Activated T-helper 1 cell treated with Interleukin-2 at 50 U/mL for 16 hours (primary cell): ENCODE data around the gene UBXN11.
"Not testable (repeated sequence)": the region's sequence is repeated elsewhere in the genome, so short reads cannot be mapped to it uniquely, and the experiment has no call there.

Experiments
- DNase-seq: peaks from one replicate; pipeline ENCODE4 v3.0.0-alpha.2; 2020; ENCODE audit warnings: low read depth

Gene UBXN11

DNA sequence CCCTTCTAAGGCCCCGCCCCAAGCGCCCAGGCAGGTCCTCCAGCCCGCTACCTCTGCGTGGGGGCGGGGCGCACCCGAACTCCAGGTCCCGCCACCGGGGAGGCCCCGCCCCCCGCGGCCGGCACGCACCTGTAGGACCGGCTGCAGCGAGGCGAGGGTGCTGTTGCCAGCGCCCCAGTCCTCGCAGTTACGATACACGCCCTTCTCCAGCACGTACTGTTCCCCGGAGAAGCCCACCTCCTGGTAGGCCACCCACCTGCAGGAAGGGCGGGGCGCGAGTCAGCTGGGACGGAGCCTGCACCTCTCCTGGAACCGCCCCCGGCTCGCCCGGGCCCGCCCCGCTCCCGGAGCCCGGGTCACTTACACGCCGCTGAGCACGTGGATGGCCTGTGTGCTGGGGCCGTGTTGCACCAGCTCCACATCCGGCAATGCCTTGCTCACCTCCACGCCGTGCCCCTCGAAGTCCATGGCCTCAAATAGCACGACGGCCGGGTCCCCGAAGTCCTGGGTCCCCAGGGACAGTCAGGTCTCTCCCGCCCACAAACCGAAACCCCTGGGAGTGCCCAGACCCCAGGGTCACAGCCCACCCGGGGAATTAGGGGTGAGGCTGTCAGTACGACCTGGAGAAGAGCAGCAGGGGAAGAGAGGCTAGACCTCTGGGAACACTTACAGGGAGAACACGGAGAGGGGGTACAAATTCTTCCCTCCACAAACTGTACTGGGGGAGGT, 30.2 kb upstream of the UBXN11 start:
- peak; percentile 82 for DNase-seq

DNA sequence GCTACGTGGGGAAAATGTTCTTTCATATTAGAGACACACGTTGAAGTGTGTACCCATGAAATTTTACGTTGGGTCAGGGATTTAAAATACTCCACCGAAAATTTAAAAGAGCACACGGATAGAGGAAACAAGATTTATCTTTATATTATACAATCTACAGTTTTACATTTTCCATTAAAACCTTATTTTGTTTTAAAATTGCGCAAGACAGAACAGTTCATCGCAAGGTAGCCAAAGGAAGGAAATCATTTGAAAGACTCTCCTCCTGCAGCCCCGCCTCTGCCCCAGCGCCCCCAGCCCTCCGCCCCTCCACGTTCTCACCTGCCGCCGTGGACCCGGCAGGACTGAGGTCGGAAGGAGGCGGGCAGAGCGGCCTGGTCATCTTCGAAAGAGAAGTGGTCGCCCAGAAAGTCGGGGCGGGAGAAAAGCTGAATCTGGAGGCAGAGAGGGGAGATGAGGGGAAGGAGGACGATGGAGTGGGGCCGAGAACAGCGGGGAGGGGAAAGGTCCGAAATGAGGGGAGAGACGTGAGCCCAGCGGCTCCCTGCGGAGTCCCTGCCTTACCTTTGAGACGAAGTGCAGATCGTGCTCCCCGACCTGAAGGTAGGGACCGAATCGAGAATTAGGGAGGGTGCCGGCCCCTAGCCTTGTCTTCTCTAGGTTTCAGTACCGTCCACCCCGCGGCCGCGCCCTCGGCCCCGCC, 29.5 kb upstream of the UBXN11 start:
- DNase-seq: no peak

DNA sequence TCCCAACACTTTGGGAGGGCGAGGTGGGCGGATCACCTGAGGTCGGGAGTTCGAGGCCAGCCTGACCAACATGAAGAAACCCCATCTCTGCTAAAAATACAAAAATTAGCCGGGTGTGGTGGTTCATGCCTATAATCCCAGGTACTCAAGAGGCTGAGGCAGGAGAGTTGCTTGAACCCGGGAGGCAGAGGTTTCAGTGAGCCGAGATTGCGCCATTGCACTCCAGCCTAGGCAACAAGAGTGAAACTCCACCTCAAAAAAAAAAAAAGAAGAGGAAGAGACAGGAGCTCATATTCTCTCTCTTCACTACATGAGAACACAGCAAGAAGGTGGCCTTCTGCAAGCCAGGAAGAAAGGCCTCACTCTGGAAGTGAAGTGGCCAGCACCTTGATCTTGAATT, 26.9 kb upstream of the UBXN11 start:
- not testable (repeated sequence) for DNase-seq

DNA sequence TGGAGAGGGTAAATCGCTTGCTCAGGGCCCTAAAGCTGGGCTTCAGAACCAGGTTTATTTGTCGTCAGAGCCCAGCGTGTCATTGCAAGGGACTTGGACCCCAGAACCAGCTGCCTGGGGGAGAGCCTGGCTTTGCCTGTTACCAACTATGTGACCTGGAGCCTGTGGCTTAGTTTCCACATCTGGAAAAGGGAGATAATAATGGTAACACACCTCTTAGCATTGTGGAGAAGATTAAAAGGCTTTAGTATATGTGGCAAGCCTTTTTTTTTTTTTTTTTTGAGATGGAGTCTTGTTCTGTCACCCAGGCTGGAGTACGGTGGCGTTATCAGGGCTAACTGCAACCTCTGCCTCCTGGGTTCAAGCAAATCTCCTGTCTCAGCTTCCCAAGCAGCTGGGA, 23.8 kb upstream of the UBXN11 start:
- DNase-seq: no peak

DNA sequence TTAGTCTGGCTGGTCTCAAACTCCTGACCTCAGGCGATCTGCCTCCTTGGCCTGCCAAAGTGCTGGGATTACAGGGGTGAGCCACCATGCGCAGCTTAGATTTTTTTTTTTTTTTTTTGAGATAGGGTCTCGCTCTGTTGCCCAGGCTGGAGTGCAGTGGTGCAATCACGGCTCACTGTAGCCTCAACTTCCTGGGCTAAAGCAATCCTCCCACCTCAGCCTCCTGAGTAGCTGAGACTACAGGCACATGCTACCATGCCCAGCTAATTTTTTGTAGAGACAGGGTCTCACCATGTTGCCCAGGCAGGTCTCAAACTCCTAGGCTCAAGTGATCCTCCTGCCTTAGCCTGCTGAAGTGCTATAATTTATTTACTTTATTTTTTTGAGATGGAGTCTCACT, 22.9 kb upstream of the UBXN11 start:
- not testable (repeated sequence) for DNase-seq

DNA sequence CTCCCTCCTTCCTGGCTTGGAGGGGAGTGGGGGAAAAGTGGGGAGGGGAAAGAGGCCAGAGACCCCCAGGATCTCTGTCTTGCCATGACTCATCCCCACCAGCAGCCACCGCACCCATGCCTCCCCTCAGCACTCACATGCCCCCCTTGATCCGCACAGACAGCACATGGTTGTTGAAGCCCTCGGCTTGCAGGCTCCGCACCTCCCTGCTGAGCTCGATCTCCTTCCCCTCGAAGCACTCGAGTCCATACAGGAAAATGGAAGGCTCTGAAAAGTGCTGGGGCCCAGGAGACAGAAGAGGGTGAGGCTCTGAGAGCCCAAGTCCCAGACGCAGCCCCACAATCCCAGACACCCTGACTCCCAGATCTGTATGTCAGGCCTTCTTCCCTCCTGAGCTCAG, 22.2 kb upstream of the UBXN11 start:
- no peak for DNase-seq

DNA sequence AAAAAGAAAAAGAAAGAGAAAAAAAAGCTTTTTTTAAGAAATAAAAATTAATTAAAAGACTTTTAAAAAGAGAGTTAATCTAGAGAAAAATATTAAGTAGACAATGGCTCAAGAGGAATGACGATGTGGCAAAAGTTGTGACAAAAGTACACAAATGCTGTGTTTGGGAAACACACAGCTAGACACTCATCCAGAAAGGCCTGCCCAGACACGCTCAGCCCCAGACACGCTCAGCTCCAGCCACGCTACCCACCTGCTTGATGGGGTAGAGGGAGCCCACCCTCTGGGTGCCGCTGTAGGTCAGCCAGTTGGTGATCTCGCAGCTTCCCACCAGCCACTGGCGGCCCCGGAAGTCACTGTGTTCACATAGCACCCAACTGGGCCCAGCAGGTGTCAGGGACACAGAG, 21.5 kb upstream of the UBXN11 start:
- no peak for DNase-seq

DNA sequence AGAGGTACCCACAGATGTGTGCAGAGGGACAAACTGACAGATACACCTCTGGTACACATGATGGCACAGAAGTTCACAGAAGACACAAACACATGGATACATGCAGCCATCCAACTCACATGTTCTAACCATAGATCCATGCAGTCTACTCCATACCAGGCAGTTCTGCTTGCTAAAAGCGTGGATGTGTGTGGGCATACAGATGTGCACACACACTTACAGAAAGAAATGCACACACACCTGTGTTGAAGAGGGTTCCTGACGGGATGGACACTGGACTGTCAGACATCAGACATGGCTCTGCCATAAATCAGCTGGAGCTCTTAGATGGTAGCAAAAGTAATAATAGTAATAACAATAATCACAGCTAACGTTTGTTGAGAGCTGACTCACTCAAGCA, 18.1 kb upstream of the UBXN11 start:
- no peak for DNase-seq

DNA sequence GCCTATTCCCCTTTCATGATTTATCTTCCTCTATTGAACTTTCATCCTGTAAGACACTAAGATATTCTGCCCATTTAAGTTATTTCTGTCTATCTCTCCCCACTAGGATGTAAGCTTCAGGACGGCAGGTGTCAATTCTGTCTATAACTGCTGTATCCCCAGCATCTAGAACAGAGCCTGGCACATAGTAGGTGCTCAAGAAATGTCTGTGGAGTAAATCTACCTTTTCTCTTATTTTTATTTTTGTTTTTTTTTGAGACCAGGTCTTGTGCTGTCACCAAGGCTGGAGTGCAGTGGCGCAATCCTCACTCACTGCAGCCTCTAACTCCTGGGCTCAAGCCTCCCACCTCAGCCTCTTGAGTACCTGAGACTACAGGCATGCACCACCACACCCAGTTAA, 16.9 kb upstream of the UBXN11 start:
- no peak for DNase-seq

DNA sequence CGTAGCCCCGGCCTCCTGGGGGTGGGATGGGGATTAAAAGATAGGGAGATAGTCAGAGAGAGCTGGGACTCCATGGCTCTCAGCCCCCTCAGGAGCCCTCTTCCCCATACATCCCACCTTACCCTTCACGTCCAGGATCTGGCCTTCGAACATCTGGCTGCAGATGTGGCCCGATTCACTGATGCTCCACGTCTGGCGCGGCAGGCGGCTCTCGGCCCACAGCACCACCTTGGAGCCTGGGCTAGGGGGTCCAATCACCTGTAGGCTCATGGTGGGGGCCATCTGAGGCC, 15.6 kb upstream of the UBXN11 start:
- DNase-seq: no peak

DNA sequence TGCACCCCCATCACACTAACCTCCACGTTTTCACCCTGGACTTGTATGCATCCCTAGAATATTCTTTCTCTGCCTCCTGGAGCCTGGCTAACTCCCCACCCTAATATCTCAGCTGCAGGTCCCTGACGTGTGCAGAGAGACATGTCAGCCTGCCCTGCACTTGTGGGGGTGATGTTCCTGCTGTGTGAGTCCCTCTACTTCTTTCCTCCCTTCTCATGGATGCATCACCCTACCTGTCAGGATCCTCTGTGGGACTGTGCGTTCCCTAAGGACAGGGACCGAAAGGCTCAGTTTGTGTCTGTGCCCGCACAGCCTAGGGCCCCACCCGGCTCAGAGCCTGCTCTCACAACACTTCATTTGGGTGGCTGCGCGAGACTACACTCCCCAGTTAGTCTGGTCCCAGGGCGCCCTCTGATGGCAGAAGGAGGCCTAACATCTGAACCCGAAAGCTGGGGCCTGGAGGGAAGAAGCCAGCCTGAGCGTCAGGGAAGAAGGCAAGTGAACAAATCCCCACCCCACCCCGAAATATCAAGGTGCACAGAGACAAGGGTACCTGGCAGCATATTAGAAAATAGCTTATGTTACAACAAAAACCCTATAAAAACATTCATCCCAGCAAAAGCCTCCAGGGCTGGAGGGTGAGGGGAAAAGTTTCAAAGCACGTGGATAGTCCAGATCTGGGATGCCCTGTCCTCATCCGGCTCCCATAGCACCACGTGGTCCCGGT, 15.0 kb upstream of the UBXN11 start:
- peak; percentile 87 for DNase-seq

DNA sequence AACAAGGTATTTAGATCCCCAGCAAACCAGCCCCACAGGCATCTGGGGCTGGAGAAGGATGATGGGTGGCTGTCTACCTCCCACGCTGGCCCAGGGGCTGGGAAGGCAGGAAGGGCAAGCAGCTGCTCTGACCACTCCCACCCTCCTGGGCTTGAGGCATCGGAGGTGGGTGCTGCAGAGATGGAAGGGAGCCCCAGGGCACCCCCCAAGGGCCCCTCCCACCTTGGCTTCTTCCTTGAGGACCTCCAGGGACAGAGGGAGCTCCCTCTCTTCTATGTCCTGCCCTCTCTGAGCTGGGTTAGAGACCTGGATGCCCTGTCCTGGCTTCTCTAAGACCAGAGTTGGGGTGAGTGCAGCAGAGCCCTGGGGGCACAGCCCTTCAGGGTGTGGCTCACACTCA, 14.5 kb upstream of the UBXN11 start:
- DNase-seq: no peak

DNA sequence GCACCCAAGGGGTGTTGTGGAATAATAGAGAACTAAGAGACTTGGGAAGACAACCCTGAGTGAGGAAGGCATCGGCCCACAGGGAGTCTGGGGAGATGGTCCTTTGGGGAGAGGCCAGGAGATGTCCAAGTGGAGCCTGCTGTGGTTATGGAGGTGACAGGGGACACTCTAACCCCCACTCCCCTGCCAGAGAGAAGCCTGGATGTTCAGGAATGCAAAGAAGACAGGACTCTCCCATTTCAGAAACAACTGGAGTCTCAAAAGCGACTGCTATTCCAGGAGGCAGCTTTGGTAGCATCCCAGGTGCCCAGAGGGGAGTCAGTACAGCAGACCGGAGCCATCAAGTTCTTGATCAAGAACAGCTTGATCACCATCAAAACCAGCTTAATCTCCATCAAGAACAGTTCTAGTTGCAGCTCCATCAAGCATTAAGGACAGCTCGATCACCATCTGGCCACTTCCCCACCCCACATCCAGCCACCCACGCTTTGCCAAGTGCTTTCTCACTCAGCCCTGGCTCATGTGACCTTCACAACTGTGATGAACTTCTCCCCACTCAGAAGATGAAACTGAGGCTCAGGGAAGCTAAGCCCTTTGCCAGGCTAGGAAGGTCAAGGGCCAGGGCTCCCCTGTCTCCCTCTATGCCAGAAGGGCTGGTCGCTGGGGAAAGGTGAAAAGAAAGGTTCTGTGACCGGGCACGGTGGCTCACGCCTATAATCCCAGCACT, 12.1 kb upstream of the UBXN11 start:
- no peak for DNase-seq

DNA sequence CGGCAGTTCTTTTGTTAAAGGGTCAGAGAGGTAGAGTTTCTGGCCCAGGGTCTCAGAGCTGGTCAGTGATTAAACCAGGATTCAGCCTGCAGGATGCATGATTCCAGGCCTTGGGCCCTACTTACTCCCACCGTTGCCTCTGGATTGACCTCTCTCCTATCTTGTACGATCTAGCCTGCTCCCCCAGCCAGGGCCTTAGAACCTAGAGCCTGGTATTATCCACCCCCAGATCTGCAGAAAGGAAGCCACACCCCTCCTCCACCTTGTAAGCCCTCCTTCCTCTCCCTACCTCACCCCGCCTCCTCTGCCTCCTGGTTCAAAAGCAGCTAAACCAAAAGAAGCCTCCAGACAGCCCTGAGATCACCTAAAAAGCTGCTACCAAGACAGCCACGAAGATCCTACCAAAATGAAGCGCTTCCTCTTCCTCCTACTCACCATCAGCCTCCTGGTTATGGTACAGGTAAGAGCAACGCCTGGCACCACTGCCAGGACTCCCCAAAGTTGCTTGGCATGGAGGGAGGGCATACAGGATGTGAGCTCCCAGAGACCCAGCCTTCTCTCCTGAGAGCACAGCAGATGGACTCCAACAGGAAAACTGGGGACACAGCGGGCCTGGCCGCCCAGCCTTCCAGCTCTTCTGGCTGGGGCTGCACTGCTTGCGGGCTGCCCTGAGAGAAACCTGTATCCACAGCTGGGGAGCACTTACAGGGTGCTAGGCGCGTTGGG, 11.3 kb upstream of the UBXN11 start, which contains the start of gene CD52:
Gene CD52 (plus strand): TSS at position 347 of the 726 bp plus-strand sequence. CDS start 60 bp downstream, at position 407.
- DNase-seq: peak; percentile 65

DNA sequence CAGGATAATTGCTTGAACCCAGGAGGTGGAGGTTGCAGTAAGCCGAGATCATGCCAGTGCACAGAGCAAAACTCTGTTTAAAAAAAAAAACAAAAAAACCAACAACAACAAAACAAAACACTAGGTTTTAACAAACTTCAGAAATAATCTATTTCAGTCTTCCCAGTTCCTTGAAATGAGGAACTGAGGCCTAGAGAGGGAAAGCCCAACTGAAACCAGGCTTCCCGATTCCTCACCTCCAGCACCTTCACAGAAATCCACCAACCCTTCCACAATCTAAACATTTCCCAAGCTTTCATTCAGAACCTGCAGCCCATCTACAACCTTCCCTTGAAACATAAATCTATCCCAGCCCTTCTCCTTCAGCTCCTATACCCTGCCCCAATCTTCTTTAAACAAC, 10.7 kb upstream of the UBXN11 start:
- DNase-seq: no peak

DNA sequence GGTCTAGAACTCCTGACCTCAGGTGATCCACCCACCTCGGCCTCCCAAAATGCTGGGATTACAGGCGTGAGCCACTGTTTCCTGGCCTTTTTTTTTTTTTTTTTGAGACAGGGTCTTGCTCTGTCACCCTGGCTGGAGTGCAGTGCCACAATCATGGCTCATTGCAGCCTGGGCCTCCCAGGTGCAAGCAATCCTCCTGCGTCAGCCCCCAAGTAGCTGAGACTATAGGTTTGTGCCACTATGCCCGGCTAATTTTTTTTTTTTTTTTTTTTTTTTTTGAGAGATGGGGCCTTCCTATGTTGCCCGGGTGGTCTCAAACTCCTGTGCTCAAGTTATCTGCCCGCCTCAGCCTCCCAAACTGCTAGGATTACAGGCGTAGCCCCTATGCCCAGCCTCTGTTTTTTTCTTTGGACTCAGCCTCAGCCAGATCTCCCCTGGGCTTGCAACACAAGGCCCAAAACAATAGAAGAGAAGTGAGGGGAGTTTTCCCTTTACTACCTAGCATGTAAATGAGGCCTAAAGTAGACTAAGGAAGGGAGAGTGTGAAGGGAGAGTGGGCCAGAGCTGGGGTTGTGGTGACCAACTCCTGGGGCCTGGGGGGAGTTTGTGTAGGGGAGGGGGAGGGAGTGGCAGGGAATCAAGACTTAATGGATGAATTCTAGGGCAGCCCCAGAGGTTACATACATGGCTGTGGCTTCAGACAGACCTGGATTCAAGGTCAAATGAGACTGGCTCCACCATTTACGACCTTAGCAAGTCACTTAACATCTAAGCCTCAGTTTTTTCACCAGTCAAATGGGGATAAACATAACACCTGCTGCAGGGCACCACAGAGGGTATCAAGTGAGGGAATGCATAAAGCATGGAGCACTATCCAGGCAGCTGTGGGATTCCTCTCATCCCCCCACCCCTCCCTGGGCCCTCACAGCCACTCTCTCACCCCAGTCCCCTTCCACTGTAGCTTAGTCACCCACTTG, 9.7 kb upstream of the UBXN11 start:
- DNase-seq: no peak

DNA sequence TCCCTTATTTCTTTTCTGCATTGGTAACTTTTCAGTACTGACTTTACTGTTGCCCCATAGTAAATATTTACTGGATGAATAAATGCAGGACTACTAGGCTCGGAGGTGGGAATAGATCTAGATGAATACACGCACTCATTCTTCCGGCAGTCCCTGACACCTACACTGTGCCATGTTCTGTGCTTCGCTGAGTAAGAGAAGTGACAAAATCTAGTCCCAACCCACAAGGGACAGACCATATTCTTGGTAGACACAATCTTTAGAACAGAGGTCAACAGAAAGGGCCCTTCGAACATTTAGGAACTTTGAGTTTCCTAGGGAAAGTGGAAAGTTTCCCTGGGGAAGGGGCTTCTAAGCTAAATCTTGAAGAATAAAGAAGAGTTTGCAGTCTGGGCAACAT, 8.1 kb upstream of the UBXN11 start:
- DNase-seq: no peak

DNA sequence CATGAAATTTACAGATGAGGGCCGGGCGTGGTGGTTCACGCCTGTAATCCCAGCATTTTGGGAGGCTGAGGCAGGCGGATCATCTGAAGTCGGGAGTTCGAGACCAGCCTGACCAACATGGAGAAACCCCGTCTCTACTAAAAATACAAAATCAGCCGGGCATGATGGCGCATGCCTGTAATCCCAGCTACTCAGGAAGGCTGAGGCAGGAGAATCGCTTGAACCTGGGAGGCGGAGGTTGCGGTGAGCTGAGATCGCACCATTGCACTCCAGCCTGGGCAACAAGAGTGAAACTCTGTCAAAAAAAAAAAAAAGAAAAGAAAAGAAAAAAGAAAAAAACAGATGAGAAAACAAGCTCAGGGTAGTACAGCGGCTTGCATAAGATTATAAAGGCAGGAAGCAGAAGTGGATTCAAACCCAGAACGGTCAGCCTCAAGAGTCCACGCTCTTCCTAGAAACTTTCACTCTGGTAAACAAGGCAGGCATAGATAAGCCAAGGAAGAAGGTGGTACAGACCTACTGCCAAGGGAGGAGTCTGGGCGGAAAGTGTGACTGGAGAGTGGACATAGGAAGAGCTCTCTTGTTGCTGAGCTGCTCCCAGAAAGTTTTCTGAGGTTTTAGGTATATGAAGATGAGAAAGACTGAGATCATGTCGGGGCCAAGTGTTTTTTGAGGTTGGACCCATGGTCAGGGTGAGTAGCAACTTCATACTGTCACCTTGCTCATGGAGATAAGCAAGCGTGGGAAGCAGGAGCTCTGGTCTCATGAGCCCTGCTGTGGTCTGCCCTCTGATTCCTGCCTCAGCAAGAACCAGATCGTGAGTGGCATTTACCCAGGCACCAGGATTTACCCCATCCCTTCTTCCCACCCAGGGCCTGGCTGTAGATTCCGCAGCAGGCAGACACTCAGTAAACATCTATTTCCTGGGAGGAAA, 1.8 kb upstream of the UBXN11 start:
- DNase-seq: not testable (repeated sequence)

DNA sequence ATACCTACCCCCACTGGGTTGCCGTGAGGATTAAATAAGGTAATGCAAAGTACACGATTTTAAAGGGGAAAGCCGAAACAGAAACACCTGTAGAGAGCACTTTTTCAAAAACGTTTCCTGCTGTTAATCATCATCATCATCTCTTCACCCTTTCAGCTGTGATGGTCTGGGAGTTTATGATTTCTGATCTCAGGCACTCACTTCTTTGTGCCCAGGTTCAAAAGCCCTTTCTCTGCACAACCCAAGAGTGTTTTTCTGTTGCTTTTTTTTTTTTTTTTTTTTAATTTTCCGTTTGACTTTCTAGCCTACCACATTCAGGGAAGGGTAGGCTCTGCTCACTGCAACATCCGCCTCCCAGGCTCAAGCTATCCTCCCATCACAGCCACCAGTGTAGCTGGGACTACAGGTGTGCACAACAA, 936 bp upstream of the UBXN11 start:
- no peak for DNase-seq
